IPS-20b (cell line): ENCODE data around the gene ASPSCR1.

Experiments
- H3K27ac ChIP-seq: one replicate; pipeline ENCODE4 v1.5.1; 2013; ENCODE audit warnings: low read length
- H3K27me3 ChIP-seq: 2 replicates; pipeline ENCODE4 v1.6.1; 2013; ENCODE audit warnings: mild to moderate bottlenecking, low read length, inconsistent platforms; ENCODE audit not compliant: insufficient read depth
- H3K36me3 ChIP-seq: 2 replicates; pipeline ENCODE4 v1.6.1; 2013; ENCODE audit warnings: low read depth, mild to moderate bottlenecking, inconsistent platforms, low read length, moderate library complexity; ENCODE audit not compliant: insufficient read depth
- H3K4me1 ChIP-seq: 2 replicates; pipeline ENCODE4 v1.6.1; 2013; ENCODE audit warnings: mild to moderate bottlenecking, control low read depth, inconsistent platforms, low read length, moderate library complexity; ENCODE audit not compliant: insufficient read depth
- H3K4me3 ChIP-seq: 2 replicates; pipeline ENCODE4 v1.5.1; 2013; ENCODE audit warnings: mild to moderate bottlenecking, low read length, inconsistent platforms
- H3K9ac ChIP-seq: 2 replicates; pipeline ENCODE4 v1.6.1; 2013; ENCODE audit warnings: low read depth, mild to moderate bottlenecking, inconsistent platforms, low read length, moderate library complexity
- H3K9me3 ChIP-seq: 2 replicates; pipeline ENCODE4 v1.6.1; 2013; ENCODE audit warnings: mild to moderate bottlenecking, low read depth, low read length, inconsistent platforms; ENCODE audit not compliant: insufficient read depth

The ASPSCR1 gene

GRCh38 chr17:81957691-81958432 is 19.6 kb upstream of the ASPSCR1 start:
- no peaks in the 10 kb centered on the region for H3K9me3 ChIP-seq
- no peak overlapping the region for H3K9ac ChIP-seq
- no peak overlapping the region for H3K4me3 ChIP-seq
- no peak overlapping the region for H3K27ac ChIP-seq
- H3K4me1 ChIP-seq, result no peaks in the 10 kb centered on the region
- peaks cover 63% of the 10 kb centered on the region for H3K27me3 ChIP-seq
- H3K36me3 ChIP-seq, result no peaks in the 10 kb centered on the region

- Histone ChIP-seq H3K36me3 (no peaks in the 10 kb centered on the region), H3K9ac (no peak overlapping the region), H3K4me1 (no peaks in the 10 kb centered on the region), H3K27ac (no peak overlapping the region), H3K27me3 (peaks cover 72% of the 10 kb centered on the region), H3K4me3 (no peak overlapping the region), H3K9me3 (no peaks in the 10 kb centered on the region)
These were observed 18.6 kb upstream of the ASPSCR1 start for GRCh38 chr17:81958633-81959342.

GRCh38 chr17:81959362-81960129 is 17.9 kb upstream of the ASPSCR1 start:
- Histone ChIP-seq H3K36me3 (no peaks in the 10 kb centered on the region), H3K9ac (no peak overlapping the region), H3K4me3 (no peak overlapping the region), H3K4me1 (no peaks in the 10 kb centered on the region), H3K27ac (no peak overlapping the region), H3K9me3 (no peaks in the 10 kb centered on the region), H3K27me3 (peaks cover 80% of the 10 kb centered on the region)

- no peak overlapping the region for H3K9ac ChIP-seq
- H3K27ac ChIP-seq, result no peak overlapping the region
- H3K4me3 ChIP-seq, result no peak overlapping the region
- no peaks in the 10 kb centered on the region for H3K4me1 ChIP-seq
- no peaks in the 10 kb centered on the region for H3K9me3 ChIP-seq
- H3K36me3 ChIP-seq, result no peaks in the 10 kb centered on the region
- peaks cover 88% of the 10 kb centered on the region for H3K27me3 ChIP-seq
These were observed 17.1 kb upstream of the ASPSCR1 start for GRCh38 chr17:81960130-81960958.

- no peak within 1 kb of the TSS for H3K4me3 ChIP-seq
- peaks cover 94% of the 10 kb centered on the region for H3K27me3 ChIP-seq
These were observed 16.3 kb upstream of the ASPSCR1 start, which contains the start of gene NOTUM for GRCh38 chr17:81961087-81961511. TSS of gene NOTUM (minus strand) at chr17:81961187. CDS start at chr17:81960909, 278 bp downstream.

GRCh38 chr17:81961521-81962498 is 15.6 kb upstream of the ASPSCR1 start:
- Histone ChIP-seq H3K9ac (no peak overlapping the region), H3K36me3 (no peaks in the 10 kb centered on the region), H3K27me3 (peaks cover 96% of the 10 kb centered on the region), H3K4me1 (no peaks in the 10 kb centered on the region), H3K27ac (no peak overlapping the region), H3K4me3 (no peak overlapping the region), H3K9me3 (no peaks in the 10 kb centered on the region)

More at GRCh38 chr17:81961087-81961511, 16.3 kb upstream of the ASPSCR1 start, which contains the start of gene NOTUM:
- H3K36me3 ChIP-seq, result no peaks in the 10 kb centered on the region
- no peak within 1 kb of the TSS for H3K9ac ChIP-seq
- H3K9me3 ChIP-seq, result no peaks in the 10 kb centered on the region
- no peaks in the 10 kb centered on the region for H3K4me1 ChIP-seq
- H3K27ac ChIP-seq, result no peak within 1 kb of the TSS

- Histone ChIP-seq H3K9ac (no peak overlapping the region), H3K27me3 (peaks cover 96% of the 10 kb centered on the region), H3K36me3 (no peaks in the 10 kb centered on the region), H3K4me3 (no peak overlapping the region), H3K9me3 (no peaks in the 10 kb centered on the region), H3K27ac (no peak overlapping the region), H3K4me1 (peaks cover 6% of the 10 kb centered on the region; the same call in 1 of the 2 replicates)
These were observed 14.7 kb upstream of the ASPSCR1 start for GRCh38 chr17:81962499-81963441.

GRCh38 chr17:81964081-81964849 is 13.2 kb upstream of the ASPSCR1 start:
- H3K9me3 ChIP-seq, result no peaks in the 10 kb centered on the region
- no peak overlapping the region for H3K9ac ChIP-seq
- H3K4me1 ChIP-seq, result peaks cover 6% of the 10 kb centered on the region; the same call in 1 of the 2 replicates
- H3K27me3 ChIP-seq, result peaks cover 95% of the 10 kb centered on the region
- H3K4me3 ChIP-seq, result no peak overlapping the region
- H3K27ac ChIP-seq, result no peak overlapping the region
- H3K36me3 ChIP-seq, result no peaks in the 10 kb centered on the region
